Amniotic epithelial cell (primary cell): ENCODE measurements around the gene SLC43A1.
"Not testable (repeated sequence)": the region's sequence is repeated elsewhere in the genome, so short reads cannot be mapped to it uniquely, and the experiment has no call there.

Experiments
- DNase-seq: peaks from one replicate; pipeline ENCODE4 v3.0.0-alpha.2; 2010; ENCODE audit warnings: low read depth

The SLC43A1 gene

DNA sequence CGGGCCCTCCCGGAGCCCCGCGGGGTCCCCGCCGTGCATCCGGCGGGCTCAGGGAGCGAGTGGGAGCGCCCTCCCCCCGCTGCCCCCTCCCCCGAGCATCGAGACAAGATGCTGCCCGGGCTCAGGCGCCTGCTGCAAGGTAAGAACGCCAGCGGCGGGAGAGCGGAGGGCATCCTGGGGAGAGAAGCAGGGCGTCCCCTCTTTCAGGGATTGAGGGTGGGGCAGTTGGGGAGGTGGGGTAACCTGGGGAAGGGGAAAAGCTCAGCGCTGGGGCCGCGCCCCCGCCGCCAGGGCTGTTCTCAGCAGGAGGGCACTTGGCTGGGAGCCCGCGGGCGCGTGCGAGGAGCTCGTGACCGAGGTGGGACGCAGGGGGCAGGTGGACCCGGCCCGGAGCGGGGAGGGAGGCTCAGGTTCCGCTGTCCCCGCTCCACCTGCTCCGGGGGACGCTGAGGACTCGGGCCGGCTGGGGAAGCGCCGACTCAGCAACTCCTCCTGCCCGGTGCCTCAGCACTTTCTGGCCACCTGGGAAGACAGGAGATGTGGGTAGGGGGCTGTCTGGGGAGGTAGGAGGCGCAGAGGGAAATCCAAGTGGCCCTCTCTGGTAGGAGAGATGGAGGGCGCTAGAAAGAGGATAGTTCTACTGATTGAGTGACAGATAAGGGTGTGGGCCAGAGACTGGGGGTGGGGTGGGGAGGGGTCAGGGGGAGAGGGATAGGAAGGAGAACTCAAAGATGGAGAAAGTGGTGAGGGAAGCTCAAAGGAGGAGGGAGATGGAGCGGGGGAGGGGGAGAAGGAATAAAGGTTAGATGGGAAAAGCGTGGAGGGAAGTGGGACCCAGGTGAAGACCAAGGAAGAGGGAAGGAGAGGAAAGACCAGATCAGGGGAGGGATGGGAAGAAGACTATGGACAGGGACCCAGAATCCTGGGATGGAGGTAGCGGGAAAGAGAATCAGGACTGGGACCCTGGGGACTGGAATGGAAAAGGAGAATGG lies 54.4 kb downstream of the SLC43A1 start:
- DNase-seq, result no peak

DNA sequence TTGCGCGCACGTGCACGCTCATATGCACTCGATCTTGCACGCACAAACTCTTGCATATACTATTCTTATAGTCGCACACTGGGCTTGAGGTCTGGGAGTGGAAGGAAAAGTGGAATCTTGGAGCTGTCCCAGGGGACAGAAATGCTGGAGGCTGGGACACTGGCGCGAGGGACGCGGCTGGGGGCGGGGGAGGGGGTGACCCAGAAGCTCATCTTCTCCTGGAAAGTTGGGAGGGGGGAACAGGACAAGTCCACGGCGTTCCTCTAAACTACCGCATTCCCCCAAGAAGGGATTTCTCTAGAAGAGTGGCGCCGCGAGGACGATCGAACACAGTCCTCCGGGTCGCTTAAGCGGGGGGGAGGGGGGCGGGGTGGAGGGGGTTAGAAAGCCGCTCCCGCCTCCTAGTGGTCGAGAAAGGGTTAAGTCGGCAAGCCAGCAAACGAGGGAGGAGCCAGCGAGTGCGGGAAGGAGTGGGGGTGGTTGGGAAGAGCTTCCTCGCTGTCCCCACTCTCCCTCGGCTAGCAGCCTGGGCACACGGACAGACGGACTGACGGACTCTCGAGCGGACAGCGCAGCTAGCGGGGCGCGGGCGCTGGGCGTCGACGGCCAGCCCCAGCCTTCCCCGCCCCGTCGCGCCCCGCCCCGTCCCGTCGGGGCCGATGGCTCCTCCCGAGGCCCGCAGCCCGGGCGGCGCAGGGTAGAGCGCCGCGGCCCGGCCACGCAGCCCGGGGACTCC lies 55.3 kb downstream of the SLC43A1 start, which contains the start of gene RTN4RL2:
RTN4RL2 (plus strand) TSS at position 507 of the 736 bp plus-strand sequence. CDS start 338 bp downstream, outside the sequence.
- peak; percentile 32 for DNase-seq

- no peak for DNase-seq
Measured at GRCh38 chr11:57459164-57460021, 56.1 kb downstream of the SLC43A1 start.

DNA sequence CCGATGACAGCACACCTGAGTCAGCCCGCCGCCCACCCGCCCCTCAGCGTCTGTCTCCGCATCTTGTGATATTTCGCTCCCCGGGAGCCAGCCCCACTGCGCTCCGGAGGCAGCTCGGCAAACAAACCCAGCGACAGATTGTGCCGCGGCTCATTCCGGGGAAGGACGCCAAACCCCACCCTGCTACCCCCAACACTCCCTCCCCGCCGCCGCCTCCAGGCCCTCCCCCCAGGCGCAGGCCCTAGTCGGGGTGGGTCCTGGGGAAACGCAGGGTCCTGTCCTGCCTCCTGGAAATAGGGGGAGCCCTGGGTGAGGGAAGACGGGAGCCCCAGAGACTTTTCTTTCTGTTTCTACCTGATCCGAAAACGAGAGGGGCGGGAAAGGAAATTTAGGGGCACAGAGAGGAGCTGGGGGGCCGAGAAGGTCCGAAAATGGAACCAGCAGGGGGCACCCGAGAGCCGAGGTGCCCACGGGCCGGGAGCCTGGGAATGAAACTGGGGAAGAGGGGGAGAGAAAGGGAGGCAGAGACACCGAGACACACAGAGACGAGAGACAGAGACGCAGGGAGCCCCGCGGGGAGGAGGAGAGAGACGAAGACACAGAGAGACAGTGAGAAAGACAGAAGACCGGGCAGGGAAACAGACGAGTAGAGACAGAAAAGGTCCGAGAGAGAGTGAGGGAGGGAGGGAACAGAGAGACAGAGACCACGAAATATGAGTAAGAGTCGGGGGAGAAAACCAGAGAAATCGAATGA lies 56.9 kb downstream of the SLC43A1 start:
- no peak for DNase-seq

- DNase-seq, result no peak
Measured at GRCh38 chr11:57458060-57458409, 57.5 kb downstream of the SLC43A1 start.

DNA sequence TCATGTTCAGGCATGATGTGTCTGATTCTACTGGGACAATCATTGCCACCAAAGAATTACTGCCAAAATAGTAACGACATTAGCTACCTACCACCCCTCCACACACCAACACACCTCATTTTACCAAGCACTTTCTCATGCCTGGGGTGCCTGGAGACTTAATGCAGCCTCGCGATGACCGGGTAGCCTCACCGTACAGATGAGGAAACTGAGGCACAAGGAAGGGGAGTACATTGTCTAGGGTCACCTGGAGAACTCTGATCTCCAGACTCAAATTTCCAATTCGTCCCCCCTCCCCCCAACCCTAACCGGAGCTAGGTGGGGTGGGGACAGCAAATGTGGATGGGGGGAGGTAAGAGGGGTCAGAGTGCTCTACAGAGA lies 57.9 kb downstream of the SLC43A1 start:
- no peak for DNase-seq

- peak; percentile 69 for DNase-seq
Measured at GRCh38 chr11:57456960-57457642, 58.4 kb downstream of the SLC43A1 start.

DNA sequence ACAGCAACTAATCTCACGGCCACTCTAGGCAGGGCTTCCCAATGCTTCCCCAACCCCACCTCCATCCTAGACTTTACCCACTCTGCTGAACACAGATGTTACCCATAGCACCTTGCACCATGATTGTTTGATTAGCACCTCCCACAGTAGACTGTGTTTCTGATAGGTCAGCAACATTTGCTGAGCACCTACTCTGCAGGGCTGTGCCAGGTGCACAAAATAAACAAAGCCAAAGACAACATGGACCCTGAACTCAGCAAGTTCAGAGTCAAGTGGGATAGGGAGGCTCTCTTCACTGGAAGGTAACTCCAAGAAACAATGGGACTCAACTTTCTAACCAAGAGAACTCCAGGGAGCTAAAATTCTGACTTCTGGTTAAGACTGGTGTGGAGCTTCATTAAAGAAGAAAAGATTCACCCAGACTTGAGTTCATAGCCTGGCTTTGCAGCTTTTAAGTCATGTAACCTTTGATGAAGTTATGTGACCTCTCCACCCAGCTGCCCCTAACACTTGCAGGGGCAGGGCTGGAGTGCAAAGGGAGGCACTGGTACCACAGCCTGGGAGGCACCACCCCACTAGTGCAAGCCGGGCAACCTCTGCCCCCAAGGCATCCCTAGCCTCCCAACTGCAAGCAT lies 61.8 kb downstream of the SLC43A1 start:
- no peak for DNase-seq

DNA sequence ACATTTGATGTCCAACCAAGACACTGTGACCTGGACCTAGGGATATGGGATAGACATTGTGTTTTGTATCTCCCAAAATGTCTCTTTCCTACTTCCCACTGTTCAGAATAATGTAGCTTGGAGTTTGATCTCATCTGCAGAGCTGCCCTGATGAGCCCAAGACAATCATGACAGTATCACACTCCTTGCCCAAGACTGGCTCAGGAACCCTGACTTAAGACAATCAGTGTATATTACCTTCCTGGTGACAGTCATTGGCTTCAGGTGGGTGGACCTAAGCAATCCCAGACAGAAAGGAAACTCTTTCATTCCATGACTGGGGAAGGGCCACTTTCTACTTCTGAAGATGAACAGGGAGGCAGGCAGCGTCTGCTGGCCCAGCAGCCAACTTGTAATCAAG lies 69.4 kb downstream of the SLC43A1 start:
- DNase-seq, result no peak

DNA sequence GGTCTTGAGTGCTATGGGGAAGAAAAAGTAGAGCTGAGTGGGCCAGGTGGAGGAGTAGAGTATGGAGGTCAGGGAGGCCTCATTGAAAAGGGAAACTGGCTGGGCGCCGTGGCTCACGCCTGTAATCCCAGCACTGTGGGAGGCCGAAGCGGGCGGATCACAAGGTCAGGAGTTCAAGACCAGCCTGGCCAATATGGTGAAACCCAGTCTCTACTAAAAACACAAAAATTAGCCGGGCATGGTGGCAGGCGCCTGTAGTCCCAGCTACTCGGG lies 70.4 kb downstream of the SLC43A1 start:
- DNase-seq, result not testable (repeated sequence)

- DNase-seq, result no peak
Measured at GRCh38 chr11:57444362-57445121, 71.0 kb downstream of the SLC43A1 start.

DNA sequence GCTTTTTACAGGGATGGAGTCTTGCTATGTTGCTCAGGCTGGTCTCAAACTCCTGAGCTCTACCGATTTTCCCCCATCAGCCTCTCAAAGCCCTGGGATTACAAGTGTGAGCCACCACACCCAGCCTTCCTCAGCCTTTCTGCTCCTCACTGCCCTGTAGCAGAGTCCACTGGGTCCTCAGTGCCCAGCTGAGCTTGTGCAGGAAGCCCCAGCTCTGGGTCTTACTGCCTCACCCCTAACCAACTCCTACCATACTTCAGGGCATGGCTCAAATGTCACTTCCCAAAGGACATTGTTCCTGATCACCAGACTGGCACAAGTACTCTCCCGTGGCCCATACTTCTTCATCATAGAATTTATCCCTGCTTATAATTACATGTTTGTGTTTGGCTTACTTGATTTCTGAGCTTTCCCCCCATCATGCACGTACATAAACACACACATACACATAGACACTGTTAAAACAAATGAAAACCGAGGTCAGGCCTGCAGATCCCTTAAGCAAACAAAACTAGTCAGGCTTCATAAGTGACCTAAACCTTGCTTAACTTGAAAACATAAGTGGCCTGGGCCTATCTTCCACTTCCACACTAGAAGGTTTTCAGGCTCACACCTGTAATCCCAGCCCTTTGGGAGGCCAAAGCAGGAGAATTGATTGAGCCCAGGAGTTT lies 74.6 kb downstream of the SLC43A1 start:
- DNase-seq, result no peak

DNA sequence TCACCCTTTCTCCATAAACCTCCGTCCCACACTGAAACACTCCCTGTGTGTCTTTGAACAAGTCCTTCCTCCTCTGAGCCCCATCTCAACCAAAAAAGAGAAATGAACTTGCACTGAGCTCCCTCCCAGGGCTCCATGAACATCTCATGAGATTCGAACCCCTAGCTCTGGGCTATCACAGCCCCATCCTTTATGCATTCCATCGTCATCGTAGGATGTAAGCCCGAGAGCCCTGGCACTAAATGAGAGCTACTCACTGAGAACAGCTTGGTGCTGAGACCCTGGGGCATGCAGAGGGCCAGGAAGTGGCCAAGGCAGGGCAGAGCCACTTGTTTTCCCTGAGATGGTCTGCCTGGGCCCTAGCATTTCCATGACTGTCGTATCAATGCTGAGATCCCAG lies 75.7 kb downstream of the SLC43A1 start:
- no peak for DNase-seq

GRCh38 chr11:57438345-57439285 lies 76.9 kb downstream of the SLC43A1 start:
- DNase-seq, result no peak

- DNase-seq, result no peak
Measured at GRCh38 chr11:57436031-57436430, 79.5 kb downstream of the SLC43A1 start.

GRCh38 chr11:57434640-57435546 lies 80.6 kb downstream of the SLC43A1 start:
- DNase-seq, result peak; percentile 99
